ENCODE data around the gene HSPBP1.

Gene HSPBP1

GRCh38 chr19:55289117-55289796 is 9.3 kb upstream of the HSPBP1 start (continued):
- TF ChIP-seq, protein P1, sequence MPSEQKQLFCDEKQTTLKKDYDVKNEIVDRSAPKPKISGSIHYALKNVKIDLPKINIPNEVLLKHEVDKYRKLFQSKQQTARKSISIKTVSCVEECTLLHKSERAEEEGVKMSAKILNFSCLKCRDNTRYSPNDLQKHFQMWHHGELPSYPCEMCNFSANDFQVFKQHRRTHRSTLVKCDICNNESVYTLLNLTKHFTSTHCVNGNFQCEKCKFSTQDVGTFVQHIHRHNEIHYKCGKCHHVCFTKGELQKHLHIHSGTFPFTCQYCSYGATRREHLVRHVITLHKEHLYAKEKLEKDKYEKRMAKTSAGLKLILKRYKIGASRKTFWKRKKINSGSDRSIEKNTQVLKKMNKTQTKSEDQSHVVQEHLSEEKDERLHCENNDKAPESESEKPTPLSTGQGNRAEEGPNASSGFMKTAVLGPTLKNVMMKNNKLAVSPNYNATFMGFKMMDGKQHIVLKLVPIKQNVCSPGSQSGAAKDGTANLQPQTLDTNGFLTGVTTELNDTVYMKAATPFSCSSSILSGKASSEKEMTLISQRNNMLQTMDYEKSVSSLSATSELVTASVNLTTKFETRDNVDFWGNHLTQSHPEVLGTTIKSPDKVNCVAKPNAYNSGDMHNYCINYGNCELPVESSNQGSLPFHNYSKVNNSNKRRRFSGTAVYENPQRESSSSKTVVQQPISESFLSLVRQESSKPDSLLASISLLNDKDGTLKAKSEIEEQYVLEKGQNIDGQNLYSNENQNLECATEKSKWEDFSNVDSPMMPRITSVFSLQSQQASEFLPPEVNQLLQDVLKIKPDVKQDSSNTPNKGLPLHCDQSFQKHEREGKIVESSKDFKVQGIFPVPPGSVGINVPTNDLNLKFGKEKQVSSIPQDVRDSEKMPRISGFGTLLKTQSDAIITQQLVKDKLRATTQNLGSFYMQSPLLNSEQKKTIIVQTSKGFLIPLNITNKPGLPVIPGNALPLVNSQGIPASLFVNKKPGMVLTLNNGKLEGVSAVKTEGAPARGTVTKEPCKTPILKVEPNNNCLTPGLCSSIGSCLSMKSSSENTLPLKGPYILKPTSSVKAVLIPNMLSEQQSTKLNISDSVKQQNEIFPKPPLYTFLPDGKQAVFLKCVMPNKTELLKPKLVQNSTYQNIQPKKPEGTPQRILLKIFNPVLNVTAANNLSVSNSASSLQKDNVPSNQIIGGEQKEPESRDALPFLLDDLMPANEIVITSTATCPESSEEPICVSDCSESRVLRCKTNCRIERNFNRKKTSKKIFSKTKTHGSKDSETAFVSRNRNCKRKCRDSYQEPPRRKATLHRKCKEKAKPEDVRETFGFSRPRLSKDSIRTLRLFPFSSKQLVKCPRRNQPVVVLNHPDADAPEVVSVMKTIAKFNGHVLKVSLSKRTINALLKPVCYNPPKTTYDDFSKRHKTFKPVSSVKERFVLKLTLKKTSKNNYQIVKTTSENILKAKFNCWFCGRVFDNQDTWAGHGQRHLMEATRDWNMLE (tag by site-specific recombination; conservative IDR thresholded peaks at IDR 0.05; ENCODE audit: low read depth), result no peak
- TF ChIP-seq ZFHX2 (tag by site-specific recombination; conservative IDR thresholded peaks at IDR 0.05) (peak; percentile 39), IKZF3 (tag by site-specific recombination; IDR thresholded peaks at IDR 0.05) (peak; percentile 68), ZNF530 (tag by site-specific recombination; IDR thresholded peaks at IDR 0.05; ENCODE audit: low read depth) (no peak), ZNF623 (tag by site-specific recombination; IDR thresholded peaks at IDR 0.05) (no peak), SCRT1 (tag by site-specific recombination; IDR thresholded peaks at IDR 0.05; ENCODE audit: borderline replicate concordance) (no peak), ZNF404 (tag by site-specific recombination; IDR thresholded peaks at IDR 0.05) (no peak), ZNF521 (tag by site-specific recombination; IDR thresholded peaks at IDR 0.05) (no peak), ZNF416 (tag by site-specific recombination; IDR thresholded peaks at IDR 0.05) (no peak), ZNF121 (tag by site-specific recombination; IDR thresholded peaks at IDR 0.05) (no peak), KLF10 (tag by site-specific recombination; IDR thresholded peaks at IDR 0.05) (no peak), ZNF76 (tag by site-specific recombination; IDR thresholded peaks at IDR 0.05; ENCODE audit: borderline replicate concordance, low read depth) (peak; percentile 79), RBAK (tag by site-specific recombination; IDR thresholded peaks at IDR 0.05) (no peak), ZSCAN23 (tag by site-specific recombination; IDR thresholded peaks at IDR 0.05) (no peak), KLF8 (tag by site-specific recombination; IDR thresholded peaks at IDR 0.05) (0 out of 2 replicates have a peak, but pooled peaks have one; percentile 26), ZNF274 (IDR thresholded peaks at IDR 0.05; ENCODE audit: low read length) (no peak), ZNF274 (tag by site-specific recombination; IDR thresholded peaks at IDR 0.05; ENCODE audit: borderline replicate concordance) (no peak), ZNF830 (tag by site-specific recombination; IDR thresholded peaks at IDR 0.05; ENCODE audit: low read depth) (no peak), ZNF146 (tag by site-specific recombination; IDR thresholded peaks at IDR 0.05) (no peak)

DNA sequence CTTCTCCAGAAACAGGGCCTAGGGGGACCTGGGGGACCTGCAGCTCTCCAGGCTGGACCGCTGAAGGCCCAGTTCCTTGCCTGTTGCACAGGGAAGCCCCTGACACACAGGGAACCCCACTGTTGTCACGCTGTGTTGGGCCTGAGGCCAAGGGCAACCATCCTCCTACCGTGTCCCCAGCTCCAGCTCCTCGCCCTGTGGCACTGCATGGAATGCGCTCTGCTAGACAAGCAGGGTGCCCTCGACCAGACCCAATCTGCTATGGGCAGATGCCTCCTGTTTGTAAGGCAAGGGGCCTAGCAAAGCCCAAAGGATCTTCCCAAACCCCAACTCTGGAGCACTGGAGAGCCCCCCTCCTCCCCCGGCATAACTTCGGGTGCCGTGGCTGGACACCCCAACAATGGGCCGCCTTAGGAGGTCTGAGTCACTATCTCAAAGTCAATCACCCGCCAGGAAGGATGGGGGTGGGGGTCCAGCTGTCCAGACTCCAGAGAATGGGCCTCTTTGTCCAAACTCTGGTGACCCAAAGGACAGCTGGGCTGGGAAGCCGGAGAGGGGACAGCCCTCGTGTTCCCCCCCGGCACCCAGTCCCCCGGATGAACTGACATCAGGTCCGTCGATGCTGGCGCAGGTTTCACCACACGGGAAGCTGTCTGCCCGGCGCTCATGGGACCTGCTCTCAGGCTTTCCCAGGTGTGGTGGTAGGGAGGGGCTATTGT is 7.6 kb upstream of the HSPBP1 start:
- no peak overlapping the region for H3K4me3 ChIP-seq (ENCODE audit: low read depth, low read length)
- no peak overlapping the region for H3K27ac ChIP-seq (ENCODE audit: extremely low read depth, low read depth, low read length)
- TF ChIP-seq, protein P2, sequence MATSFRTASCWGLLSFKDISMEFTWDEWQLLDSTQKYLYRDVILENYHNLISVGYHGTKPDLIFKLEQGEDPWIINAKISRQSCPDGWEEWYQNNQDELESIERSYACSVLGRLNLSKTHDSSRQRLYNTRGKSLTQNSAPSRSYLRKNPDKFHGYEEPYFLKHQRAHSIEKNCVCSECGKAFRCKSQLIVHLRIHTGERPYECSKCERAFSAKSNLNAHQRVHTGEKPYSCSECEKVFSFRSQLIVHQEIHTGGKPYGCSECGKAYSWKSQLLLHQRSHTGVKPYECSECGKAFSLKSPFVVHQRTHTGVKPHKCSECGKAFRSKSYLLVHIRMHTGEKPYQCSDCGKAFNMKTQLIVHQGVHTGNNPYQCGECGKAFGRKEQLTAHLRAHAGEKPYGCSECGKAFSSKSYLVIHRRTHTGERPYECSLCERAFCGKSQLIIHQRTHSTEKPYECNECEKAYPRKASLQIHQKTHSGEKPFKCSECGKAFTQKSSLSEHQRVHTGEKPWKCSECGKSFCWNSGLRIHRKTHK (tag by site-specific recombination; IDR thresholded peaks at IDR 0.05), result no peak
- TF ChIP-seq, protein P3, sequence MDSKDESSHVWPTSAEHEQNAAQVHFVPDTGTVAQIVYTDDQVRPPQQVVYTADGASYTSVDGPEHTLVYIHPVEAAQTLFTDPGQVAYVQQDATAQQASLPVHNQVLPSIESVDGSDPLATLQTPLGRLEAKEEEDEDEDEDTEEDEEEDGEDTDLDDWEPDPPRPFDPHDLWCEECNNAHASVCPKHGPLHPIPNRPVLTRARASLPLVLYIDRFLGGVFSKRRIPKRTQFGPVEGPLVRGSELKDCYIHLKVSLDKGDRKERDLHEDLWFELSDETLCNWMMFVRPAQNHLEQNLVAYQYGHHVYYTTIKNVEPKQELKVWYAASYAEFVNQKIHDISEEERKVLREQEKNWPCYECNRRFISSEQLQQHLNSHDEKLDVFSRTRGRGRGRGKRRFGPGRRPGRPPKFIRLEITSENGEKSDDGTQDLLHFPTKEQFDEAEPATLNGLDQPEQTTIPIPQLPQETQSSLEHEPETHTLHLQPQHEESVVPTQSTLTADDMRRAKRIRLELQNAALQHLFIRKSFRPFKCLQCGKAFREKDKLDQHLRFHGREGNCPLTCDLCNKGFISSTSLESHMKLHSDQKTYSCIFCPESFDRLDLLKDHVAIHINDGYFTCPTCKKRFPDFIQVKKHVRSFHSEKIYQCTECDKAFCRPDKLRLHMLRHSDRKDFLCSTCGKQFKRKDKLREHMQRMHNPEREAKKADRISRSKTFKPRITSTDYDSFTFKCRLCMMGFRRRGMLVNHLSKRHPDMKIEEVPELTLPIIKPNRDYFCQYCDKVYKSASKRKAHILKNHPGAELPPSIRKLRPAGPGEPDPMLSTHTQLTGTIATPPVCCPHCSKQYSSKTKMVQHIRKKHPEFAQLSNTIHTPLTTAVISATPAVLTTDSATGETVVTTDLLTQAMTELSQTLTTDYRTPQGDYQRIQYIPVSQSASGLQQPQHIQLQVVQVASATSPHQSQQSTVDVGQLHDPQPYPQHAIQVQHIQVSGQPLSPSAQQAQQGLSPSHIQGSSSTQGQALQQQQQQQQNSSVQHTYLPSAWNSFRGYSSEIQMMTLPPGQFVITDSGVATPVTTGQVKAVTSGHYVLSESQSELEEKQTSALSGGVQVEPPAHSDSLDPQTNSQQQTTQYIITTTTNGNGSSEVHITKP (tag by site-specific recombination; IDR thresholded peaks at IDR 0.05), result no peak
- TF ChIP-seq YY2 (tag by site-specific recombination; IDR thresholded peaks at IDR 0.05), result no peak
- no peak for TF ChIP-seq ZNF843 (tag by site-specific recombination; IDR thresholded peaks at IDR 0.05)
- TF ChIP-seq ZBTB17 (tag by site-specific recombination; IDR thresholded peaks at IDR 0.05), result no peak
- no peak for TF ChIP-seq SCRT1 (tag by site-specific recombination; IDR thresholded peaks at IDR 0.05; ENCODE audit: borderline replicate concordance)
- no peak for TF ChIP-seq KLF7 (tag by site-specific recombination; IDR thresholded peaks at IDR 0.05; ENCODE audit: borderline replicate concordance)
- peaks cover 22 to 32% of the 10 kb centered on the region in 2 experiments; a peak in 2 of 3 replicates for H3K36me3 ChIP-seq (ENCODE audit: control insufficient read depth in 2 of 2, insufficient read depth in 1 of 2, low read length in 2 of 2)
- H3K9me3 ChIP-seq (ENCODE audit: control insufficient read depth, insufficient read depth, low read depth, low read length), result no peaks in the 10 kb centered on the region
- POLR2A ChIA-PET, result interaction anchor here (0.6 to 1.2 kb wide), 3 partner anchors 20 to 120 kb away, joined by 3 to 4 read pairs (median 3); partner anchors contain the start of gene UBE2S
- CTCF ChIA-PET, result interaction anchor here (0.7 to 2.4 kb wide), 4 partner anchors 14 to 281 kb away, joined by 4 to 10 read pairs (median 6); no protein-coding TSS in a partner anchor
- H3K4me1 ChIP-seq (ENCODE audit: control insufficient read depth, insufficient read depth, low read length), result no peaks in the 10 kb centered on the region

All from HEK293 (cell line).